Measurements from ENCODE around the gene HELZ.
"Not testable (repeated sequence)": the region's sequence is repeated elsewhere in the genome, so short reads cannot be mapped to it uniquely, and the experiment has no call there.

The HELZ gene

DNA sequence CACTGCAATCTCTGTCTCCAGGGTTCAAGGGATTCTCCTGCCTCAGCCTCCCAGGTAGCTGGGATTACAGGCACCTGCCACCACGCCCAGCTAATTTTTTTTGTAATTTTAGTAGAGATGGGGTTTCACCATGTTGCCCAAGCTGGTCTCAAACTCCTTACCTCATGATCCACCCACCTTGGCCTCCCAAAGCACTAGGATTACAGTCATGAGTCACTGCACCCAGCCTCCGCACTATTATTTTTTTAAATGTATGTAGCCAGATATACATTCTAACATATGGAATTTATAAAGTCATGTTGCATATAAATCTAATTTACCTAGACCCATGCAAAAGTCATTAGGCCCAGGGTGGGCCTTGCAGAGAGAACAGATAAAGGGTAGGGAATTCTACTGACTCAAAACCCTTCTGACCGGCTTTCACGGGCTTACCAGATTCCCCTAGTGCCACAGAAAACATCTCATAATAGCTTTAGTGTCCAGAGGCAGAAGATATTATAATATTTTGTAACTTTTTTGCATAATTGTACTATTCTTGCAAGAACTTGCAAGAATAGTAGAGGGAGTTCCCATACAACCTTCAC lies 20.5 kb upstream of the HELZ start:
- DNase-seq (ENCODE audit: low read depth in 3 of 3), result no peak

DNA sequence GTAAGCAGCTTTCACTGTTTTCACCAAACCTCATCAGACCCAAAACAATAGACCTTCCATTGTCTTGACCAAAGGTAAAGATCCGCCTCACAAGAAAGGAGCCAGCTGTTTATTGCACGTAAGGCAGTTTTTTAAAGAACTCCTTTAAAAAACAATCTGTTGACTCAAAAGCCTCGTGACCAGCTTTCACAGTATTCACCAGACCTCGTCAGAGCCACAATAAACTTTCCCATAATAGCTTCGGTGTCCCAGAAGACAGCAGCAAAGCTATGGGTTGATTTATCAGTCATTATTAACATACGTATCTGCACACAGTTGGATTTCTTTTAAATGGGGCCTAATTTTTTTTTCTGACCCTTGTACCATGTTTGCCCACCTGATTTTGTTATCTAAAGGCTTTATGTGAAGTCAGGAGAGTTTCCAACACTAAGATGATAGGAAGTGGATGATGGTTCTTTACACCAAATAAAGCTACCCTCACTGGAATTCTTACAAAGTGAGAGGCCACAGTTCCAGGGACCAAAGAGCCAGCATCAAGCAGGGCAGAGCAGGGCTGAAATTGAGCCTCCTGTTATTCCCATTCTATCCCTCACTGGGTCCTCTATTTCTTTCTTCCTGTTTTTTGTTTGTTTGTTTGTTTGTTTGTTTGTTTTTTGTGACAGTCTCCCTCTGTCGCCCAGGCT lies 17.6 kb upstream of the HELZ start:
- no peak for DNase-seq (ENCODE audit: low read depth in 3 of 3)

DNA sequence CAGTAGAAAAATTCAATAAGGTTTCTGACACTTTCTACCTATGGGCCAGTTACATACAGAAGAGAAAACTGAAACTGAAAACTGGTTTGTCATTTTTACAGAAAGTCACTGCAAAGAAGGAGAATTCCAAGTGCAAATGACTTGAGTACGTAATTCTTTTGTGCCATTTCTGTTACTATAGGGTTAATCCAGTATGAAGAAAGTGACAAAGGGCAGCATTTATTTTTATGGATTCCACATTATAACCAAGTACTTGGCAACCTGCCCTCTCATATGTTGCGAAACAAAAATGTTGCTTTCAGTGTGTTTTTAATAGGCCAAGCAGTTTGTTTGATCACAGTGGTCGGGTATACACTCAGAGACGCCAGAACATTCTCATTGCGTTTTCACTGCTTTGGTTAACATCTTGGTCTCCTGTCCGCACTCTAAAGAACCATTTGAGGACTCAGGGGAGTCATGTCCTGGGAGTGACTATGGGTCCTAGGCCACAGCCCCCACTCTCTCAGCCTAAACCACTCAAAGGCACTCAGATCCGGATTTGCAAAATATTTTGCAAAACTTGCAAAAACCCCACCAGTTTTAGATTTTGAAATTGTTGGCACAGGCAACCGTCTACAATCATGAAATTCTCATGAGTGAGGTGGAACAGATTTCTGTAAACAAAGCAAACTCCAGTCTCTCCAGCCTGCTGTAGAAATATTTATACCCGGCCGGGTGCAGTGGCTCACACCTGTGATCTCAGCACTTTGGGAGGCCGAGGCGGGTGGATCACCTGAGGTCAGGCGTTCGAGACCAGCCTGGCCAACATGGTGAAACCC lies 15.4 kb upstream of the HELZ start:
- DNase-seq (ENCODE audit: low read depth in 3 of 3), result no peak

DNA sequence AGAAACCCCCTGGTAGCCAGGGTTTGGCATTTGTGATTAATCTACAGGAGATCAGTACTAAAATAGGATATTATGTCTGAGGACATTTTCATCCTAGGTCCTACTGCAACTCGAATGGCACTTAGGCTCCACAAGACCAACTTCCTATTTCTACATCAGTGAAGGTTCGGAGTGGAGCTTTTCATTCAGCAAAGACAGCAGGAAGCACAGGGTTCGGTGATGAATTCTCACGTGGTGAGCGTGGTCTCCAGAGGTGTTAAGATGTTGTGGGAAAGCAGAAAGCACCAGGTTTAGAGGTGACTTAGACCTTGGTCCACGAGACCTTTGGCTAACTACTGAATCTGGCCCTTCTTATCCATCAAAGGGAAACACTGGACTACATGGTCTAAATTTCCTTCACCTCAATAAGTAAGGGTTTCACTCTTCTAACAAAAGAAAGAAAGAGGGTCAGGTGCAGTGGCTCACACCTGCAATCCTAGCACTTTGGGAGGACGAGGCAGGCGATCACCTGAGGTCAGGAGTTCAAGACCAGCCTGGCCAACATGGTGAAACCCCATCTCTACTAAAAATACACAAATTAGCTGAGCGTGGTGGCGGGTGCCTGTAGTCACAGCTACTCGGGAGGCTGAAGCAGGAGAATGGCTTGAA lies 13.9 kb upstream of the HELZ start:
- no peak for DNase-seq (ENCODE audit: low read depth in 3 of 3)

DNA sequence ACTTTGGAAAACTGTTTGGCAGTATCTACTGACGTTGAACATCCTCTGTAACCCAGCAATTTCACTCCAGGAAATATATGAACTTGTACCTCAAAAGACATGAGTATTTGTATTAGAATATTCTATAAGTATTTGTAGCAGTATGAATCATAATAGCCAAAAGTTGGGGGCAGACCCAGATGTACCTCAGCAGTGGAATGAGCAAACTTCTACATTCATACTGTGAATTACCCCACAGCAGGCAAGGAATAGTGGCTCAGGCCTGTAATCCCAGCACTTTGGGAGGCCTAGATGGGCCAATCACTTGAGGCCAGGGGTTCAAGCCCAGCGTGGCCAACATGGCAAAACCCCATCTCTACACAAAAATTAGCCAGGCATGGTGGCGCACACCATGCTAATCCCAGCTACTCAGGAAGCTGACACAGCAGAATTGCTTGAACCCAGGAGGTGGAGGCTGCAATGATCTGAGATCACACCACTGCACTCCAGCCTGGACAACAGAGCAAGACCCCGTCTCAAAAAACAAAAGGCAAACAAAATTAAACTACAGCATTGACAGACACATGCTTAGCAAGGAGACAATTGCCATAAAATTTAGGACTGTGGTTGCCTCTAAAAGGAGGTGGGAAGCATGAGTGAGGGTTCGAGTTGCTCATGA lies 11.2 kb upstream of the HELZ start:
- no peak for DNase-seq (ENCODE audit: low read depth in 3 of 3)

DNA sequence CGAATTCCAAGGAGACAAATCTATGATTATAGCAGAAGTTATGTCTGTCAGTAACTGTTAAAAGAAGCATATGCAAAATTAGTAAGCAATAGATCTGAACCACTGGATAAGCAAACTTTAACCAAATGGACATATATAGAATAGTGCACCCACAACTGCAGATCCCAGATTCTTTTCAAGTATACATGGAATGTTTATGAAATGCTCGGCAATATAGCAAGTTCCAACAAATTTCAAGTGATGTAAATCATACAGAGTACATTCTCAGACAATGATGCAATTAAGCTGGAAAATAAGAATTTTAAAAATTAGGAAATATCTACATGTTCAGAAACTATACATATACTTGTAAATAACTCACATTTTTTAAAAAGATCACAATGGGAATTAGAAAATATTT lies 8.4 kb upstream of the HELZ start:
- DNase-seq (ENCODE audit: low read depth in 3 of 3), result no peak

DNA sequence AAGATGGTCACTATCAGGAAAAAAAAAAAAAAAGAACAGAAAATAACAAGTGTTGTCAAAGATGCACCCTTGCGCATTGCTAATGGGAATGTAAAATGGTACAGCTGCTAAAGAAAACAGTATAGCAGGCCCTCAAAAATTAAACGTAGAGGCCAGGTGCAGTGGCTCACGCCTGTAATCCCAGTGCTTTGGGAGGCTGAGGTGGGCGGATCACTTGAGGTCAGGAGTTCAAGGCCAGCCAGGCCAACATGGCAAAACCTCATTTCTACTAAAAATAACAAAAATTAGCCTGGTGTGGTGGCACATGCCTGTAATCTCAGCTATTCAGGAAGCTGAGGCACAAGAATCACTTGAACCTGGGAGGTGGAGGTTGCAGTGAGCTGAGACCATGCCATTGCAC lies 6.6 kb upstream of the HELZ start:
- not testable (repeated sequence) for DNase-seq (ENCODE audit: low read depth in 3 of 3)

DNA sequence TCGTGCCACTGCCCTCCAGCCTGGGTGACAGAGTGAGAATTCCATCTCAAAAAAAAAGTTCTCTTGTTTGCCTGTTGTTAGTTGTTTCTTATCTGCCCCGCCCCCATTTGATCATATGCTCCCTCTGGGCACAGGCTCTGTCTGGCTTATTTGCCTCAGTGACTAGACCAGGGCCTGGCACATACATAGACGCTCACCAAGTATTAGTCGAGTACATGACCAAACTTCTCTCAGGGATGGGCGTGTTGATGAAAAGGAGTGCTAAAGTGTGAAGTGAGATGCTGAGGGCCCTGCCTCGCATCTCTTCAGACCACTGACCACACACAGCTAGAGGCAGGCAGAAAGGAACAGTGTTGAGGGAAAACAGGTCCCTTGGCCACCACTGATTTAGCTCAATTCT lies 3.3 kb upstream of the HELZ start:
- DNase-seq (ENCODE audit: low read depth in 3 of 3), result no peak

DNA sequence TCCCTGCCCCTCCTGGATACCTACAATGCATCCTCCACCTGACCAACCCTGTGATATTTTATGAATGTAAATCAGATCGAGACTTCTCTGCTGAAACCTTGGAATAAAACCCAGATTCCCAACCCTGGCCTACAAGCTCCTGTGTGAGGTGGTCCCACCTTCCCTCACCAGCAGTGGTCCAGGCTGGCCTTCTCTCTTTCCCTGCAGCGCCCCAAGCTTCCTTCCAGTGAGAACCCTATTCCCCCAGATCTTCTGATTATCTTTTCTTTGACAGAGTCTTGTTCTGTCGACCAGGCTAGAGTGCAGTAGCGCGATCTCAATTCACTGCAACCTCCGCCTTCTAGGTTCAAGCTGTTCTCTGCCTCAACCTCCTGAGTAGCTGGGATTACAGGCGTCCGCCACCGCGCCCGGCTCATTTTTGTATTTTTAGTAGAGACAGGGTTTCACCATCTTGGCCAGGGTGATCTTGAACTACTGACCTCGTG lies 2.5 kb upstream of the HELZ start:
- DNase-seq (ENCODE audit: low read depth in 3 of 3), result no peak

DNA sequence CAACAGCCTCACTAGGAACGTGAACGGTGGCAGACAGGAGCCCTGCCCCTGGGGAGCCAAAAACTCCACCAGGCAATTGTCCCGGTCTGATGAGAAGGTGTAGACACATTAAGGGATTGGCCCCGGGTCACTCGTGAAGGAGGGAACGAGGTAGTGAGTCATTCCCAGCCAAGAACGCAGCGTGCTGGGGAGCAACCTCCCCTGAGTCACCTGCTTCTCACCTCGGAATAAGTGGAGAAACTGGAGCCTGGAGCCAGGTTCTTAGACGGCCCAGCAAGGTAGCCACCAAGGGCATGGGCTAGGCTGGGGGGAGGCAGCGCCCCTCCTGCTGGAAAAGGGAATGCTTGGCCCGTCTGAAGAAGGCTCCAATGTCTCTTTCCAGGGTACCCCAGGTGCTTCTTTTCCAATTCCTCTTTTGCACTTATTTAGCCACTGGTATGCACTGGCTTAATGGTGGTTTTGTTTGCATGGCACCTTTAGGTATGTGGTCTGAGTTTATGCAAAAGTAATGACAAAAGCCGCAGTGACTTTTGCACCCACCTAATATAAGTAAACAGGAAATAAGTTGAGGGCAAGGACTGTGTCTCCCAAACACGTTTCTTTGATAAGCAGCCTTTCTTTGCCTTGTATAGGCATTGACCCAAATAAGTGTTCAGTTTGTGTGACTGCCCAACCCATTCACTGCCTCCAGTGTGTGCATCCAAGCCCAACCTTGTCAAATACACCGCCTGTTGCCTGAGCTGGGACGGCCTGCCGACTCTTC lies 1.8 kb upstream of the HELZ start:
- peak in 1 of 3 donors; percentile 18 for DNase-seq (ENCODE audit: low read depth in 3 of 3)

DNA sequence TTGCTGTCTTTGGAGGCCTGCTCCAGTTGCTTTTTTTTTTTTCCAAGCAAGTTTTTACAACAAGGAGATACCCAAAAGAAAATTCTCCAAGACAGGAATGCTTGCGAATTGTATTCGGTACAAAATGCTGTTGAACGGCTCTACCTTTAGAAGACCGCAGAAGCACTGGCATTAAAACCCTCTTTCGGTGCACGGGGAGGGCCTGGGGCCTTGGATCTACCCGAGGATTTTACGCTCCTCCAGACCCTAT lies 1.3 kb upstream of the HELZ start:
- no peak for DNase-seq (ENCODE audit: low read depth in 3 of 3)

DNA sequence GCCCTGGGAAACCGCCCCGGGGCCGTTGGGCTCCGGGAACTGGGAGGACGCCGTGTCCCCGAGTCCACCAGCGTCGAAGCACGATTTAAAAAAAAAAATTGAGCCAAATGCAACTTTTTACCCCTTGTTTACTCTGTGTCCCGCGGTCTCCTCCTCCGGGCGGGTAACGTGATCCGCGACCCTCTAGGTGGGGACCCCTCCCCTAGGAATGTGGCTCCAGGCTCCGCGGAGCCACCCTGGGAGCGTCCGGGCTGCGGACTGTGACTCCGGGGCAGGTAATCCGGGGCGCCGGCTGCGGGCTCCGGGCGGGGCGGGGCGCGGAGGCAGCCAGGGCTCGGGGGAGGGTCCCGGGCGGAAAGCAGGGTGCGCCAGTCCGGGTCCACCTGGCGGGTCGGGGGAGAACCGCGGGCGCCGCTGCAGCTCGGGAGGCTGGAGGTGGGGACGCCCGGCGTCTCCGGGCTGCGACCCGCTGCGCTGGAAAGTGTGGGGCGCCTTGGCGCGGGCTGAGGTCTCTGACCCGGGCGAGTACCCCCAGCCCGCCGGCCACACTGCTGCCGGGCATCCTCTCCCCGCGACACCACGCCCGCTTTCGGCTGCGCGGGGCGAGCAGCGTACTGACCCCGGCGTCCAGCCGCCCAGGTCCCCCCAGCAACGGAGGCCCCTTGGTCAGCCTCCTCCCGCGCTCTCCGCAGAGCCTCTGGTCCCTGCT lies 852 bp upstream of the HELZ start:
- DNase-seq (ENCODE audit: low read depth in 3 of 3), result peak in 1 of 3 donors; percentile 33

DNA sequence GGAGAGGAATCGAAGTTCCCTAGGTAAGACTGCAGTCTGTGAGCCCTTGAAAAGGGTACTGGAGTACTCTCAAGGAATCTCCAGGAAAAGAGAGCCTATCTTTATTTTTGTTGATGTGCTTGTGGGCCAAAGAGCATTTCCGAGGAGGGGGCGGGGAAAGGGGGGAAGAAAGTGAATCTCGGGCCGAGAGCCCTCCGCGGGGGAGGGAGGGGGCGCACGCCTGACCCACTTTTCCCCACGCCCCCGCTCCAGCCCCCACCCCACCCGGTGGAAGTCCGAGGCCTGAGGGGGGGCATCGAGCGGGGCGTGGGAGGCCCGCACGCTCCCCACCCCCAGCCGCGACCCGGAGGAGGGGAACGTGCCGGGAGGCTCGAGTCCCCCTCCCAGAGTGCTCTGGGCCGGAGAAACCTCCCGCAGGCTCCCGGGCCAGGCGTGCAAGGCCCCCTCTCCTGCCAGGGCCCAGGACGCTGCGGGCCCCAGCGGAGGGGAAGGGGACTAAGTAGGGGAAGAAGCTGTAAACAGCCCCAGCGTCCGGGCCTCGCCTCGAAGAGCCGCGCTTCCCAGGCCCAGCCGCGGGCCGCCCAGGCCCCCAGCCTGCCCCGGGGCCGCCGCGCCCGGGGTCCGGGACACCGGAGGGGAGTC lies 444 bp downstream of the HELZ start:
- peak in 1 of 3 donors; percentile 19 for DNase-seq (ENCODE audit: low read depth in 3 of 3)

DNA sequence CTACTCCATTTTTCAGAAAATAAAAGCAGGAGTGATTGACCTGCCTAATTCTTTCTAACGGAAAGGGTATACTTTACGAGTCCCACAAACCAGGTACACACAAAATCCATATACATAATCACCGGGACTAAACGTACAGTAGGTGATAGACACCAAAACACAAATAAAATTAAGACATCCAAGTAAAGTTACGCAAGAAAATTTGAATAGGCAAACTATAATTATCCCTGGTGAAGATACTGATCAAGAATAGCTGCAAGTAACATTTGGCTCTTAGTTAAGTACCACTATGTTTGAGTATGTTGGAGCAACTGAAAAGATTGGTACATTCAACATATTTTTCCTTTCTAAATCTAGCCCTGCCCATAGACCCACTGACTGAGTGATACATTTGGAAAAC lies 1.7 kb downstream of the HELZ start:
- no peak for DNase-seq (ENCODE audit: low read depth in 3 of 3)

DNA sequence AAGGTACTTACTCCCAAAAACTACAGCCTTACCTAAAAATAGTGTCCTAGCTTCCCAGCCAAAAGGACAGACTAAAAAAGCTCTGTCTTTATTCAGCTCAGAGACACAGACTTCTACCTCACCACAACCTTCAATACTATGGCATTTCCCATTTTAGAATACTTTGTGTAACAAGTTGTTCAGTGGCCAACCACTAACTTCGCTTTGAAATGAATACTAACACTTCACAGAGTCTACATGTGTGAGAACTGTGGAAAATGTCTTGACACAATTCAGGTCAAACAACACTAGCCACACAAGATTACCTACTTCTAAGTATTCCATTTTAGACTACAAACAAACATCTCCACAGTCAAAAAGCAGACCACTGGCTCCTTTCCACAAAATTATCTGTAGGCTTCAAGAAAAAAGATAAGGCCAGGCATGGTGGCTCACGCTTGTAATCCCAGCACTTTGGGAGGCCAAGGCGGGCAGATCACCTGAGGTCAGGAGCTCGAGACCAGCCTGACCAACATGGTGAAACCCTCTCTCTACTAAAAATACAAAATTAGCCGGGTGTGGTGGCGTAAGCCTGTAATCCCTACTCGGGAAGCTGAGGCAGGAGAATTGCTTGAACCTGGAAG lies 3.2 kb downstream of the HELZ start:
- DNase-seq (ENCODE audit: low read depth in 3 of 3), result no peak

DNA sequence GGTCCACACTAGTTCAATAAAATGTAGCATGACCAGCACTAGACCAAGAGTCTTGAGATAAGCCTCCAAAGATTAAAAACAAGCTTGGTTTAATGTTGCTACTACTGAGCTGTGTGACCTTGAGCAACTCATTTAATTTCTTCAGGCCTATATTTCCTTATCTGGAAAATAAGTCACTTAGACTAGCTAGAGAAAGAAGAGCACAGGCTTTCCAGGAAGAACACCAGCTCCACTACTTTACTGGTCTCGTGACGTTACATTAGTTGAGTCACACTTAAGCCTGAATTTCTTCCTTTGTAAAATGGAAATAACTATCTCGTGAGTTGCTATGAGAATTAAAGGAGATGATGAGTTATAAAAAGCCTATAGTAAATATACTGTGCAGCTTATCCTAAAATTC lies 5.4 kb downstream of the HELZ start:
- DNase-seq (ENCODE audit: low read depth in 3 of 3), result no peak

DNA sequence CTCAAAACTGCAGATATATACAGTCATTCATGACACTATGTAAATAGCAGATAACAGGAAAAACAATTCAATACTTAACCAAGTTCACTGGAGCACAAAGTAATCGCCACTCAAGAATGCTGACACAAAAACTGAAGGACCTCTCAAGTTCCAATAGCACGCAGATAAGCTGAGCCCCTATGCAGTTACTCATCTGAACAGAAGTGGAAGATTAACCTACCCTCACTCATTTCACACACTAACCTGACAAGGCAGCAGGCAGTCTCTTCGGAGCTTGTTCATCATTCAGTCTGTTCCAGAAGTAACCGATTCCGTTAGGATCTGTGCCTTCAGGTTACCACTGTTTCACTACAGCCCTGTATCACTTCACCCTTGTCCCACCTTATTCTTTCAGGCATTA lies 6.0 kb downstream of the HELZ start:
- DNase-seq (ENCODE audit: low read depth in 3 of 3), result no peak

DNA sequence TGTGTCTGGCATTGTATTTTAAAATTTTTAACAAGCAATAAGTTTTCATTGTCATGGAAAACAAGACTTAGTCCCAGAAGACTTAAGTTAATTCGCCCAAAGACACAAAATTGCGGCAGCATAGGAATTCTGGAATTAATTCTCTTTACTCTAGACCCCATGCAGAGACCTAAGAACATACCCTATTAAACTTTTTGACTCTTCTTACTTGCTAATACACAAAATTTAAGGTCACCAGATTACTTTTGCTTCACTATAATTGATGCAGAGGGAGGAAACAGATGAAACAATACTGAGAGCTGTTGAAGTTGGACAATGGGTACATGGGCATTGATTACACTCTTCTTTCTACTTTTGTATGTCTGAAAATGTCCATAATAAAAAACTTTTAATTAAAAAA lies 12.6 kb downstream of the HELZ start:
- DNase-seq (ENCODE audit: low read depth in 3 of 3), result no peak

DNA sequence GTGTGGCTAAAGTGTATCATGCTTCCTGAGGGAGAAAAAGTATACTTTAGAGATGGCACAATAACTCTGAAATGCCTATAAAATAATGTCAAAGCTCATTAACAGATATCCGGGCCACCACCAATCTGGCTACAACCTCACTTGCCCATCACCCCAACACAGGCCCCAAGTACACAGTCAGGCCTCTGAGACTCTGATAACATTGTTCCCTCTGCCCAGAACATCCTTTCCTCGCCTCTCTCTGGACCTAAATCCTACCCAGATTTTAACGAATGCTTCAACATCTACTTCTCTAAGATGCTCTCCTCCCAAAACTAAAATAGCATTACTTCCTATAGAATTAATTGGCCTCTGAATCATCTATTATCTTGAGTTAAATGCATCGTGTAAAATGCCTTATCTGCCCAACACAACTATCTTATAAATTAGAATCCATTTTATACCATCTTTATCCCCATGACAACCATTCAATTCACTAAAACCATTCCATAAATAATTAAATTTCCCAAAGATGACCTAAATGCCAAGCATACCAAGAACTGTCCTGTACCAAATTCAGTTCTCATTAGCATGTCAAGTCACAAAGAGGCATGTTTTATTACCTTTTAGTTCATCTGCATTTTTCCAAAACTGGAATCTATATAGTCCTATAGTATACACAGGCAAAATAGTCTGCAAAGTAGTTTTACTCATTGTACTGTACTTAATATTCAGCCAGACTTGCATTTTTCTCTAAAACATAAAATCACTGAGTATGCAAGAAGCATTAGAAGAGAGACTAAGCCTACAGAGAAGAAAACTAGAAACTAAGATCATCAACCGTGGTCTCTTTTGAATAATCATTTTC lies 15.7 kb downstream of the HELZ start:
- DNase-seq (ENCODE audit: low read depth in 3 of 3), result no peak
